Ovary (tissue), 9 donors: ENCODE results near the gene SAMD10. TPM values are rescaled to one million over a fixed set of nuclear protein-coding genes. Genes with fewer than 3 reads are reported as not detected.

ENCODE experiments used
- DNase-seq, 5 donors: peaks; one replicate each; pipeline ENCODE4 v3.0.0-alpha.2; 2019 to 2020
- H3K27ac ChIP-seq, 2 donors: fragments of 200-600 bp; one replicate each; pipeline versions ENCODE4 v1.5.1 to v1.8.0; 2019 to 2022
- H3K27me3 ChIP-seq: fragments of 200-600 bp; one replicate; pipeline ENCODE4 v1.8.0; 2022
- H3K36me3 ChIP-seq: fragments of 200-600 bp; sonication (generic); one replicate; pipeline ENCODE4 v1.5.1; 2019
- H3K4me1 ChIP-seq: one replicate; pipeline ENCODE4 v1.8.1; 2013; ENCODE audit warnings: mild to moderate bottlenecking, moderate library complexity; ENCODE audit not compliant: insufficient read depth
- H3K4me3 ChIP-seq: fragments of 200-600 bp; sonication (generic); one replicate; pipeline ENCODE4 v1.5.1; 2017
- H3K9me3 ChIP-seq, 2 donors: fragments of 200-600 bp in 1 of 2; sonication (generic) in 1 of 2; one replicate each; pipeline versions ENCODE4 v1.5.1 to v1.8.1; 2013 to 2019; ENCODE audit warnings: mild to moderate bottlenecking in 1 of 2, moderate library complexity in 1 of 2
- EP300 ChIP-seq: sonication (generic); formaldehyde crosslinking; IDR thresholded peaks from one replicate; pipeline ENCODE4 v1.6.1; 2017; ENCODE audit warnings: antibody characterized with exemption
- POLR2A ChIP-seq: fragments of 450-650 bp; IDR thresholded peaks from one replicate; pipeline ENCODE4 v1.6.1; 2017; ENCODE audit warnings: antibody characterized with exemption, mild to moderate bottlenecking, moderate library complexity
- WGBS, 3 donors: extraction: QIAGEN DNeasy Blood & Tissue Kit in 1 of 3; methylation state at CpG; one replicate each; pipeline versions ENCODE4 v1.1.5 to v1.1.7; 2013 to 2017; 5-methylcytosine and 5-hydroxymethylcytosine counted together
- intact Hi-C, 4 donors: fragments of 100-400 bp; cut with DNase I; formaldehyde crosslinking; loops; one replicate each; pipeline versions ENCODE4 v1.11.0 to v1.15.1; 2022 to 2023
- polyA plus RNA-seq, 2 donors: library from polyadenylated mRNA; stranded (reverse); fragments of 200-250 nt in 1 of 2; fragments of 350-450 nt in 1 of 2; fragmentation: Illumina TruSeq in 1 of 2; extraction: RNeasy Lipid Tissue Mini Kit (QIAGEN cat#74804) in 1 of 2; gene quantifications; one replicate each; pipeline ENCODE4 v1.2.3, GENCODE V29; 2013 to 2014
- total RNA-seq, 7 donors: library from RNA; depleted of rRNA in 2 of 7; stranded (reverse); fragments of >200 nt in 2 of 7; fragmentation: NEBNext Ultra II Directional in 3 of 7; extraction: Animal tissue kit (Norgen Biotek cat#: 25700) in 3 of 7; gene quantifications; one replicate each; pipeline versions ENCODE4 v1.1.0 to v1.2.4, GENCODE V29; 2016 to 2023
- TF ChIP-seq, protein P1 (sequence below), 3 donors: fragments of 450-650 bp in 2 of 3; fragments of 200-600 bp in 1 of 3; IDR thresholded peaks; one replicate each; pipeline versions ENCODE4 v1.5.1 to v1.8.0; 2016 to 2022; ENCODE audit warnings: antibody characterized with exemption in 3 of 3, mild to moderate bottlenecking in 1 of 3
- donor health status: DM: no; HTN: no; CAD: no; lungs with moderate emphysema.
- donor health status: DM: no; HTN: no; CAD: no.
- donor health status: Bipolar disorder and iron deficiency.
- donor health status: DM: yes; HTN: yes; CAD: no.
- donor health status: DM: no; HTN: no; CAD: no.
- donor health status: DM: yes; HTN: yes; CAD: no.

The SAMD10 gene
- total and polyA plus RNA-seq, 9 donors = 0.20 to 3.1 (median 0.50) TPM

DNA sequence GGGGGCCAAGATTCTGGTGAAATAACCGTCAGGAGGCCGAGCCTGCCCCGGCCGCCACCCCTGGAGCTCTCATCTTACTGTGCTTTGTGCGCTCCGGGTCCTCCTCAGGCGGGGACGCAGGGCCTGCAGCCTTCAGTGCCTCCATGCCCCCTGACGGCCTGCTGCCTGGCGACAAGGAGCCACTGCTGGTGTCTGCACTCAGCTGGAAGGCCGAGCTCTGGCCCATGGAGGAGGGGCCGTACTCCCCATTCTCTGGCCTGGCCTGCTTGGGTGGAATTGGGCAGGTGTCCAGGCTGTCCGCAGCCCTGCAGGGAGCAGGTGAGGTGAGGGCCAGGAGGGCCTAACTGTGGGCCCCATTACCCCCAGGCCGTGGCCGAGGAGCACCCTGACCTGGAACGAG is 15.0 kb downstream of the SAMD10 start:
- Histone ChIP-seq H3K4me3 (no peak overlapping the region), H3K4me1 (peaks cover 6% of the 10 kb centered on the region), H3K27ac (no peak overlapping the region), H3K36me3 (no peaks in the 10 kb centered on the region), H3K9me3 (no peaks in the 10 kb centered on the region), H3K27me3 (no peaks in the 10 kb centered on the region)
- intact Hi-C loops = no loop called here
- TF ChIP-seq EP300 (no peak), POLR2A (no peak)
- TF ChIP-seq, protein P1, sequence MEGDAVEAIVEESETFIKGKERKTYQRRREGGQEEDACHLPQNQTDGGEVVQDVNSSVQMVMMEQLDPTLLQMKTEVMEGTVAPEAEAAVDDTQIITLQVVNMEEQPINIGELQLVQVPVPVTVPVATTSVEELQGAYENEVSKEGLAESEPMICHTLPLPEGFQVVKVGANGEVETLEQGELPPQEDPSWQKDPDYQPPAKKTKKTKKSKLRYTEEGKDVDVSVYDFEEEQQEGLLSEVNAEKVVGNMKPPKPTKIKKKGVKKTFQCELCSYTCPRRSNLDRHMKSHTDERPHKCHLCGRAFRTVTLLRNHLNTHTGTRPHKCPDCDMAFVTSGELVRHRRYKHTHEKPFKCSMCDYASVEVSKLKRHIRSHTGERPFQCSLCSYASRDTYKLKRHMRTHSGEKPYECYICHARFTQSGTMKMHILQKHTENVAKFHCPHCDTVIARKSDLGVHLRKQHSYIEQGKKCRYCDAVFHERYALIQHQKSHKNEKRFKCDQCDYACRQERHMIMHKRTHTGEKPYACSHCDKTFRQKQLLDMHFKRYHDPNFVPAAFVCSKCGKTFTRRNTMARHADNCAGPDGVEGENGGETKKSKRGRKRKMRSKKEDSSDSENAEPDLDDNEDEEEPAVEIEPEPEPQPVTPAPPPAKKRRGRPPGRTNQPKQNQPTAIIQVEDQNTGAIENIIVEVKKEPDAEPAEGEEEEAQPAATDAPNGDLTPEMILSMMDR (IDR thresholded peaks at IDR 0.05) = no peak
- peak in 4 of 5 donors; percentile 14 to 41 (median 28) for DNase-seq
- 88 to 92% (median 91%) methylated on average over 10 to 16 of the region's 16 CpGs for WGBS, 3 donors

DNA sequence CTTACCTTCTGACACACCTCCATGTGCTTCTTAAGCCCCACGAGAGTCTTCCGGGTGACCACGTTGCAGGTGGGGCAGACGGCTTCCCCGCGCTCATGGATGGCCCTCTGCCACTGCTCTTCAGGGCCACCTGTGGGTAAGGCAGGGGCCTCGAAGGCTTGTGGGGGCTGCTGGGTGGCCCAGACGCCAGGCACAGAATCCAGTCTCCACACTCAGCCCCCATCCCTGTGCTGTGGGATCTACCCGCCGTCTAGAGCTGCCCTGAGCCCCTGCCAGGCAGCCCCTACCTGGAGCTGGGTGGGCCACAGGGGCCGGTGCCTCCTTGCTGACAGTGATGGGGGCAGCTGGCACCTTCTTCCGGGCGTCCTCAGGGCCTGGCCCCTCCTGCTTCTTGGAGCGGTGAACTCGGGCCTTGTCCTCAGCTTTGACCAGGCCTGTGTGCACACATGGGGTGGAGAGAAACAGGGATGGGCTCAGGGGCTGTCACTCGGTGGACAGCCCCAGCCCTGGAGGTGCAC is 15.6 kb downstream of the SAMD10 start:
- Histone ChIP-seq H3K4me3 (no peak overlapping the region), H3K4me1 (peaks cover 6% of the 10 kb centered on the region), H3K36me3 (no peaks in the 10 kb centered on the region), H3K27me3 (no peaks in the 10 kb centered on the region), H3K27ac (no peak overlapping the region), H3K9me3 (no peaks in the 10 kb centered on the region)
- TF ChIP-seq EP300 (no peak), POLR2A (no peak)
- TF ChIP-seq, protein P1 (IDR thresholded peaks at IDR 0.05) = no peak
- intact Hi-C loops = no loop called here
- peak in 2 of 5 donors; percentile 12 to 25 for DNase-seq
- 85 to 93% (median 87%) methylated on average over 16 of the region's 16 CpGs for WGBS, 3 donors

DNA sequence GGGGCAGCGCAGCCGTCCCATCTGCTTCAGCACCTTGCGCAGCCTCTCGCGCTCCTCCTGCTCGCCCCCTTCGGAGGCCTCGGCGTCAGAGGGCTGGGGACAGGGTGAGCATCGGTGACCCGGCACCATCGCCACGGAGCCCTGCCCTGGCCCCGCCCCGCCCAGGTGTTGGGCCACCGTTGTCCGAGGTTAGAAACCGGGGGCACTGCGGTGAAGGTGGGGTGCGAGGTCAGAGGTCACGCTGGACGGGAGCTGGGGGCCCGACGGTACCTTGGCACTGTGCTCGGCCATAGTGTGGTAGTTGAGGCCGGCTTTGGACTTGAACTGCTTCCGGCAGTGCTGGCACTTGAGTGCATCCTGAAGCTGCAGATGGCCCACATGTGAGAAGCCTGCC is 16.1 kb downstream of the SAMD10 start:
- H3K4me3 ChIP-seq = no peak overlapping the region
- 80 to 91% (median 85%) methylated on average over 23 to 27 of the region's 27 CpGs for WGBS, 3 donors
- H3K27ac ChIP-seq = no peak overlapping the region
- DNase-seq = peak in 2 of 5 donors; percentile 30 to 47
- H3K36me3 ChIP-seq = no peaks in the 10 kb centered on the region
- intact Hi-C loops = no loop called here
- H3K27me3 ChIP-seq = no peaks in the 10 kb centered on the region
- TF ChIP-seq EP300 (no peak), POLR2A (no peak)
- TF ChIP-seq, protein P1 (IDR thresholded peaks at IDR 0.05) = no peak
- H3K9me3 ChIP-seq = no peaks in the 10 kb centered on the region
- H3K4me1 ChIP-seq = peaks cover 2% of the 10 kb centered on the region

DNA sequence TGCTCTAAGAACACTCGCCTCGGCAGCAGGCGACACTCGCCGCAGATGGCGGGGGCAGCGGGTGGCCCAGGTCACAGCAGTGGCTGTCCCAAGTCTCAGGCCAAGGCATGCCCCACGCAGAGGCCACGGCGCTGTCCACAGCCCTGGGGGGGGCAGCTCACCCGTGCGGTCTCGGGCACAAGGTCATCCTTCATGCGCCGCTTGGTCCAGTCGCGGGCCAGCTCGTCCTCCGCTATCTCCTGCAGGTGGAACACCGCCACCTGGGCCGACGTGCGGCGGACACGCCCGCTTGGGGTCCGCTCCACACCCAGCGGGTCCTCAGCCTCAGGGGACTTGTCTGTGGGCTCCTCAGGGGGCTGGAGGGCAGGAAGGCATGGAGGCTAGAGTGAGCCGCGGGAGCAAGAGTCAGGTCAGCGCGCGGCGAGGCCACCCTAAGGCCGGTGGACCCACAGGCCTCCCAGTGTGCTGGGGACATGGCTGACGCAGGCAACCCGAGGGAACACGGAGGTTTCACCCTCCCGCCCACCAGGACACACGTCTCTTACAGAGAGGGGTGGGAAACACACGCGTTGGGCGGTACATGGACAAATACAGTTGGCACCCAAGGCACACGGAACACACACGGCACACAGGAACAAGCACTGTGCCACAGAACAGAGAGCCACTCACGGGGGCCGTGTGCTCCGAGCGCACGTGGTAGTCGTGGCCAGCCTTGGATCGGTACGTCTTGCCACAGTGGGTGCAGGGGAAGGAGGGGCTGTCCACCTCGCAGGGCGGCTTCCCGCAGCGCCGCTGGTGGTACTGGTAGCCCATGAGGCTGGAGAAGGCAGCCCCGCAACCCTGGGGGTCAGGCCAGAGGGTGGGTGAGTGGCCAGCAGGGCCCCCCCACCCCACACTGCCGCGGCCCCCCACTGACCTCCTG is 16.8 kb downstream of the SAMD10 start:
- H3K27ac ChIP-seq = no peak overlapping the region
- DNase-seq = peak in 2 of 5 donors; percentile 23 to 36
- TF ChIP-seq, protein P1 (IDR thresholded peaks at IDR 0.05) = no peak
- TF ChIP-seq EP300 = no peak
- TF ChIP-seq POLR2A = no peak
- H3K4me1 ChIP-seq = peaks cover 2% of the 10 kb centered on the region
- intact Hi-C loops = no loop called here
- H3K27me3 ChIP-seq = no peaks in the 10 kb centered on the region
- no peaks in the 10 kb centered on the region for H3K9me3 ChIP-seq
- WGBS, 3 donors = 86 to 92% (median 88%) methylated on average over 53 to 61 of the region's 61 CpGs
- H3K4me3 ChIP-seq = no peak overlapping the region
- no peaks in the 10 kb centered on the region for H3K36me3 ChIP-seq
